NCI-H345 treated with DMSO at 0.1 percent for 48 hours (cell line): ENCODE results near the gene ST6GALNAC3.

Source experiments
- DNase-seq: peaks from one replicate; lab custom pipeline; 2025; ENCODE audit not compliant: unreplicated experiment; lab: John Stamatoyannopoulos, UW

The ST6GALNAC3 gene

GRCh38 chr1:76491737-76492136, 417.2 kb downstream of the ST6GALNAC3 start:
- no peak for DNase-seq

DNA sequence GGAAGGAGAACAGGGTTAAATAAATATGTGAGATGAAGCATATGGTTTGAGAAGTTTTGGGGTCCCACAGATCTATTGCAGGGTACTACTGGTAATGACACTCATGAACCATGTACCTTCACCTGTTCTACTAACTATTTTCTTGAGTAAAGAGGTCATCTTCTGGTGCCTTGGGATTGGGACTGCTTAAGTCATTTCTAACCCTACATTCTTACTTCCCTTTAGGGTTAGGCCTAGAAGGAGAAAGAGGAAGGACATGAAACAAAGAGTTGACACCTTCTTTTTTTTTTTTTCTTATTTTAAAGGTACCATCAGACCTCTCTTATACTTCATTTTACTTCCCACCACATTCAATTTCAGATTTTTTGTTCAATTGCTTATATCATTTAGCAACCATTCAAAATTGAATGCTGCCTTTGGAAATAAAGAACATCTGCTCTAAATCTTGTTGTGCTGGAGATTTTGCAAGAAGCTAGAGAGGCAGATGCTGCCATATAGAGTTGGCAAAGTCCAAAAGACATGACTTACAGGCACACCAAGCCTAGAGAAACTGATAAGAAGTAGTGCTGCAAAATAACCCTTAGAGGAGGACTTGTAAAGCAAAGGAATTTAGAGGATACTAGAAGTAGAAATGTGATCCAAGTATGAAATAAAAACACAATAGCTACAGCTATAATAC, 418.3 kb downstream of the ST6GALNAC3 start:
- DNase-seq: no peak

DNA sequence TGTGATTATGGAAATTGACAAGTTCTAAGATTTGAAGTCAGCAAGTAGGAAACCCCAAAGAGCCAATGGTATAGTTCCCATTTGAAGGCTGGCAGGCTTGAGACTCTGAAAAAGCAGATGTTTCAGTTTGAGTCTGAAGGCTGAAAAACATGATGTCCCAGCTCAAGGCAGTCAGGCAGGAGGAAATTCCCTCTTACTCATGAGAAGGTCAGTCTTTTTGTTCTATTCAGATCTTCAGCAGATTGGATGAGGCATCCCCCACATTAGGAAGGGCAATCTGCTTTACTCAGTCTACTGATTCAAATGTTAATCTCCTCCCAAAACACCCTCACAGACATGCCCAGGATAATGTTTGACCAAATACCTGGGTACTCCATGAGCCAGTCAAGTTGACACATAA, 420.3 kb downstream of the ST6GALNAC3 start:
- DNase-seq: no peak

- DNase-seq: no peak
Measured at GRCh38 chr1:76496871-76497270, 422.3 kb downstream of the ST6GALNAC3 start.

DNA sequence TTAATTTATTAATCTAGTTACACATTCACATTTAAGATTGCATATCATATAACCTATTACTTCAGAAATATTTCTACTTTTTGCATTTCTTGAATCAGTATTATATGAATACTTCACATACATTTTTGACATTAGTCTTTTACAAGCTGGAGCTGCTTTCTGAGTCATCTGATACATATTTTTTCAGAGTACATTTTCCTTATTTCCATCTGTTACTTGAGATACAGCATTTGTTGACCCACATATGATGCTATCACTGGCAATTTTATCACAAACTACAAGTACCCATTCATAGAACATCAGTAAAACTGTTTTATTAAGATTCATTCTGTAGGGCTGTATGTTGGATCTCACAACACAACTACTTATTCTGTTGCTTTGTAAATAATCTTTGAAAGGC, 425.6 kb downstream of the ST6GALNAC3 start:
- DNase-seq: no peak

GRCh38 chr1:76501136-76501535, 426.6 kb downstream of the ST6GALNAC3 start:
- DNase-seq: no peak

DNA sequence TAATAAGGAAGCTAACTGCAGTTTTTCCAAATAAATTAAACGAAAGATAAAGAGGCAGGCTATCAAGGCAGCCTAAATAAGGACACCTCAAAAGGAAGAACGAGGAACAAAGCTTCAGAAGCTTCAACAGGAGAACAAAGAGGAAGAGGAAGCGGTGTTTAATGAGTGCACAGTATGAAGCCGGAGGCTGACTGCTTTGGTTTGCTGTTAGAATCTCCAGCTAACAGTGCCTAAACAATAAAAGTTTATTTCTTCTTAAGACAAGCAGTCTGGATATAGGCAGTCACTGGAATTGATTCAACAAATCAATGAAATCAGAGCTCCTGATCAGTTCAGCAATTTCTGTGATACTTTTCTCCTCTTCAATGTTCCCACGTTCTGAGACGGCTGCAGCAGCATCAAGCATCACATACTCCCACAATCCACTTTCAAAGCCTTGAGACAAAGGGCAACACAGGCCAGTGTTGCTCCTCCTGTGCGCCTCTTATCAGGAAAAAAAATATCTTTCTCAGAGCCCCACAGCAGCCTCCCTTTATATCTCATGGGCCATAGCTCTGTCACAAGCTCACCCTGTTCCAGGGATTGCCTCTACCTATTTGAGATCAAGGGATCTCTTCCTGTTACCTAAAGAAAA, 427.2 kb downstream of the ST6GALNAC3 start:
- DNase-seq: no peak

DNA sequence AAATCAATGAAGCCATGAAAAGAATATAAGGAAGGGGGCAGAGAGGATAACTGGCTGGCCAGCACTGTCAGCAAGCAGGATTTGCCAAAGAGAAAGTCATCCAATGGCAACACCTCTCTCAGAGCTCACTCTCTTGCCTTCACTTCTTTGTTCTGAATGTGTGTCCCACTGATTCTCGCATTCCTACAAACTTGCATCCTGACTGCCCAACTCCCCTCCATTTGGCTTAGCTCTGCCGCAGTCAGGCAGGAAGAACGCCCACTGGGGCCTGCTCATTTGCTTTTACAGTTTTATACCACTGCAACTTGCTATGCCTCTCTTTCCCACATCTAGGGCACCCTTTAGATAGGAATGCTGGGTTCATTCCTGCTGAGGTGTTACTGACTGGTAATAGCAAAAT, 428.6 kb downstream of the ST6GALNAC3 start:
- DNase-seq: no peak

DNA sequence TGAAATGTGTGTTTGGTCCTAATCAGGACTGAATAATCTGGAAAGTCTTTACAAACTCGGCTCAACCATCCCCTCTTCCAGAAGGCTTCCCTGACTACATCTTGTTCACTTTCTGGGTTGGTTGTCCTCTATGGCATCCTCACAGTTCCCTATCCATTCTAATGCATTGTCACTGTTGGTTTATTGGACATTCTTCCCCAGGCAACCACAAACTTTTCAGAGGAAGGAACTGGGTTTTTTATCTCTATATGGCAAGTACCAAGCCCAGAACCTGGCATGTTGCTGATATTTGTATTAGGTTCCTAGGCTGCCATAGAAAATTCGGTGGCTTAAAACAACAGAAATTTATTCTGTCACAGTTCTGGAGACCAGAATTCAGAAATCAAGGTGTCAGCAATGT, 429.2 kb downstream of the ST6GALNAC3 start:
- no peak for DNase-seq

- DNase-seq: no peak
Measured at GRCh38 chr1:76507376-76507775, 432.8 kb downstream of the ST6GALNAC3 start.

DNA sequence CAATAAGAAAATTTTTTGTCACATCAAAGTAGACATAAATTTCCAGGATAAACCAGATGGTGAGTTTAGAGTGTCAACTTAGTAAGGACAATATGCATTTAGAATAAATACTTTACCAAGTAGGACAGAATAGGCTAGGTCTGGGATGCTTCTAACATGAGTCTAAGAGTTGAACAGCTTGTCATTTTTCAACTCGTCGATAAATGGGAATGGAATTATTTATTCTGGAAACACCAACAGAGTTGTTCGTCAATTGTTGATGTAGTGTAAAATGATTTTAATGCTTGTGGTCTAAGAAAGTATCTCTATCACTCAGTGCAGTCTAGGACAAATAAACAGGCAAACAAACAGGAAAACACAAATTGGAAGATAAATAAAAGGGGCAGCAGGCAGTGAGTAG, 434.3 kb downstream of the ST6GALNAC3 start:
- DNase-seq: no peak

GRCh38 chr1:76510672-76511557, 436.4 kb downstream of the ST6GALNAC3 start:
- DNase-seq: no peak

- no peak for DNase-seq
Measured at GRCh38 chr1:76511558-76512179, 437.1 kb downstream of the ST6GALNAC3 start.

GRCh38 chr1:76530953-76531352, 456.4 kb downstream of the ST6GALNAC3 start:
- no peak for DNase-seq

DNA sequence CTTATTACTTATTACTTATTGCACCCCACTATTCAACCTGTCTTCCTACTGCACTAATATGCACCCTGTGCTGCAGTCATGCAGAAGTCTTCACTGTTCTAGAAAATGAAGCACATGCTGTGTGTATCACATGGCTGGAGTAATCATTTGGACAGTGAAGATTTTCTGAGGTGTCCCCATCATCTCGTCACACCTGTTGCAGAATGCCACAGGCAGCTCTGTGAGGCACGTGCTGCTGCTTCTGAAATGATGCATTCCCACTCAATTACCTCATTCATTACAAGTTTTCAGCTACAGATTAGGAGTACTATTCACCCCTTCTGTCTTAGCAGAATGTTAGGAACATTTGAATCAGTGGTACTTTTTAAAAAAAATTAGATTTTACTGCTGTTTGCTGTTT, 467.1 kb downstream of the ST6GALNAC3 start:
- DNase-seq: no peak

DNA sequence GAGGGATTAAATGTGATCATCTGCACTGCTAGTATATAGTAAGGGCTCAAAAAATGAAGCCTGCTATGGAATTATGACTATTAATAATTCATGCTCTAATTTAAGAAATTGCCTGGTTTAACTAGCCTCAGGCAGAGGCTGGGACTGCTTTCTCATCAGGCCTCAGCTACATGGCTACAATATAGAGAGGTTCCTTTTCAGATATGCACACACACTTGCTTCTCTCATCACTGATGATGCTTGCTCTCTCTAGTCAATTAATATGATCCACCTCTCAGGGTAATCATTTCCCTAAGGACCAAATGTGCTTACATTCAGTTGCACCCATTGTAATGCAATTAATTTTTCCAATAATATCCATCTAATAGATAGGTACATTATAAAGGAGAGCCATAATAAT, 467.8 kb downstream of the ST6GALNAC3 start:
- no peak for DNase-seq

DNA sequence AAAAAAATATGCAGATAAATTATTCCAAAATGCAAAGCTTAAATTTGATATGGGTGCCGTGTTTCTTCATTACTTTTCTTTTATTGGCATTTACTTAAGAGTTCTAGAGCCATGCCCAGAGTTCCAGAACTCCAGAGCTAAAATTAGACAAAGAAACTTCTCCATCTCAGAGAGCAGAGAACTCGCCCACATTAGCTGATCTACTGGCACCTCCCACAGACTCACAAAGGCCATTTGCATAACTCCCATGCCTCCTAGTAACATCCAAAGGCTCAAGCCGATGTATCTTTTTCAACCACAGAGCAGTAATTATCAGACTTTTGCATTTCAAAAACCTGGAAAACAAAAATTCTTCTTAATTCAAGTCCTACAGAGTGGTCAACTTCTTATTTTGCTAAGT, 468.9 kb downstream of the ST6GALNAC3 start:
- no peak for DNase-seq

- DNase-seq: no peak
Measured at GRCh38 chr1:76546354-76546933, 471.9 kb downstream of the ST6GALNAC3 start.

DNA sequence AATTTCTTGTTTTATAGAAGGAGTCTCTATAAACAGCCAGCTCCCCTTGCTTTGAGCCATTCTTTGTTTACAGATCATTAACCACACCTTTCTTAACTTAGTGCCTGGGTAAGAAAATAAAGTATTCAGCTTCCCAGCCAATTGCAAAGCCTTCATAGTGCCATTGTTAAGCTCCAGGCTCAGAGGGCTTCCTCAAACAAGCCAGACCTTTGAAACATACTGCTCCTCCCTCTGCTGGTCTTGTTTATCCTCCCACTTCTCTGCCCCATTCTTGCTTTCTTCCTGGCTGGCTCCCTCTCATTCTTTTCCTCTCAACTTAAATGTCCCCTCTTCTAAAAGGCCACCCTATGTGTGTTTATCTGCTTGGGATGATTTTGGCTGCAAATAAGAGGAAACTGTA, 473.4 kb downstream of the ST6GALNAC3 start:
- no peak for DNase-seq

- DNase-seq: no peak
Measured at GRCh38 chr1:76548513-76549100, 474.1 kb downstream of the ST6GALNAC3 start.

DNA sequence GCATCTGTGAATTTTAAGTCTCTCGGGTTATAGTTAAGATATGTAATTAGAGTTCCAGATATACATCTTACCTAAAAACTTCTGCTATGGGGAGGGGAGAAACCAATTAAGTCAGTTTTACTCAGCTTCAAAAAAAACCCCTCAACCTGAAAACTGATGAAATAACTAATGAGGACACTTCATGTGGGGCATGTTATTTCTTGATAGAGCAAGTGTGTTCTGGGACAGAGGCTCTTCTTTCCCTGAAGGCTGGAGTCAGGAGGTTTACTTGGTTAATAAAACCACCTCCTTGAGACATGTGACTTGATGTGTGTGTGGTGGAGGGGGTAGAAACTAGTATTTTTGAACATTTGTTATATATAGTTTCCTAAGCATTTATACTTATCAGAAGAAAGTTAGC, 479.7 kb downstream of the ST6GALNAC3 start:
- no peak for DNase-seq
